DND-41 (cell line): Measurements from ENCODE around the gene CLNK.

Experiments
- ATAC-seq: fragments of 200-7000 bp; cut with Tn5 transposase; 3 replicates; pipeline ENCODE4 v1.9.1; 2021; ENCODE audit warnings: low read depth; ENCODE audit not compliant: insufficient read depth
- DNase-seq: peaks from one replicate; pipeline ENCODE4 v3.0.0-alpha.2; 2020
- H2AFZ ChIP-seq: 2 replicates; pipeline ENCODE4 v1.6.0; 2012; ENCODE audit warnings: low read depth, low read length
- H3K27ac ChIP-seq: 2 replicates; pipeline ENCODE4 v1.5.1; 2012; ENCODE audit warnings: low read length, inconsistent platforms
- H3K27me3 ChIP-seq: fragments of 200-600 bp; sonication (generic); 2 replicates; pipeline ENCODE4 v1.6.0; 2012; ENCODE audit warnings: low read length, mild to moderate bottlenecking, inconsistent platforms; ENCODE audit not compliant: insufficient read depth, poor library complexity
- H3K36me3 ChIP-seq: 2 replicates; pipeline ENCODE4 v1.5.1; 2012; ENCODE audit warnings: low read length, inconsistent platforms; ENCODE audit not compliant: insufficient read depth
- H3K4me1 ChIP-seq: 2 replicates; pipeline ENCODE4 v1.5.1; 2012; ENCODE audit warnings: mild to moderate bottlenecking, low read length; ENCODE audit not compliant: insufficient read depth
- H3K4me2 ChIP-seq: 2 replicates; pipeline ENCODE4 v1.6.0; 2012; ENCODE audit warnings: mild to moderate bottlenecking, moderate library complexity, low read length, inconsistent platforms; ENCODE audit not compliant: insufficient read depth
- H3K4me3 ChIP-seq, 2 experiments: fragments of 200-600 bp in 1 of 2; shearing (Covaris generic) in 1 of 2; 2 replicates each; pipeline ENCODE4 v1.5.1; 2012 to 2016; ENCODE audit warnings: inconsistent platforms in 2 of 2, low read length in 2 of 2, mild to moderate bottlenecking in 2 of 2, low read depth in 1 of 2, moderate library complexity in 1 of 2
- H3K79me2 ChIP-seq: 2 replicates; pipeline ENCODE4 v1.6.0; 2012; ENCODE audit warnings: low read length, inconsistent platforms; ENCODE audit not compliant: insufficient read depth
- H3K9ac ChIP-seq: 2 replicates; pipeline ENCODE4 v1.6.0; 2012; ENCODE audit warnings: low read depth, mild to moderate bottlenecking, inconsistent platforms, low read length, moderate library complexity
- H3K9me3 ChIP-seq: 2 replicates; pipeline ENCODE4 v1.5.1; 2012; ENCODE audit warnings: low read length, moderate library complexity, mild to moderate bottlenecking, inconsistent platforms; ENCODE audit not compliant: insufficient read depth, severe bottlenecking
- H4K20me1 ChIP-seq: 2 replicates; pipeline ENCODE4 v1.6.0; 2012; ENCODE audit warnings: low read length; ENCODE audit not compliant: insufficient read depth
- EZH2 ChIP-seq: IDR thresholded peaks from 3 replicates; pipeline ENCODE4 v1.6.1; 2012; ENCODE audit warnings: borderline replicate concordance, low read depth, mild to moderate bottlenecking, moderate library complexity, low read length, inconsistent platforms; ENCODE audit not compliant: severe bottlenecking
- TF ChIP-seq, protein P1 (sequence below): IDR thresholded peaks from 2 replicates; pipeline ENCODE4 v1.5.1; 2012; ENCODE audit warnings: borderline replicate concordance, low read length, moderate library complexity, mild to moderate bottlenecking; ENCODE audit not compliant: poor library complexity, severe bottlenecking; ENCODE audit errors: extremely low read depth

The CLNK gene

DNA sequence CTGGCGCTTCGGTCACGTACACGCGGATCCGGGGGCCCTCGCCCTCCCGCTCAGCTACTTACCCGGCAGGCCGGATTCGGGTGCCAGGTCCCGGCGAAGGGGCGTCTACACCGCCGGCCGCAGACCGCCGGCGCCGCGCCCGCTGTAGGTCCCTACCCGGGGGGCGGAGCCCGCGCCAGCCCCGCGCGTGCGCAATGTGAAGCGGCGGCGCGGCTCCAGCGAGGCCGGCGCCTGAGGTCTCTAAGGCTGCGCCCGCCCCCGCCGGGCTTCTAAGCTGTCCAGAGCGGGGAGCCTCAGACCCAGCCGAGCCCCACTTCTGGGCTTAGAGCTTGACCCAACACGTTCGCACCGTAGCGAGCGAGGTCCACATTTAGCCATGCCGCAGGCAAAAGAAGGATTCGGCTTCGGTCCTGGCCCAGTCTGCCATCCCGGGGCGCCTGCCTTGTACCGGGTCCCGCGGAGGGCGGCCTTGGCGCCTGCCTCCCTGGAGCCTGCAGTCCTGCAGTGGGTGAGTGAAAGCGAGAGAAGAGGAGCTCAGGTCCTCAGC is 227.2 kb downstream of the CLNK start, which contains the start of gene ZNF518B:
ZNF518B (minus strand) TSS at position 172 of the 547 bp plus-strand sequence. CDS start 11,098 bp downstream, outside the sequence.
- no peaks in the 10 kb centered on the region for H3K9me3 ChIP-seq
- H3K27ac ChIP-seq = no peak within 1 kb of the TSS
- H3K79me2 ChIP-seq = no peaks in the 10 kb centered on the region
- H3K9ac ChIP-seq = no peak within 1 kb of the TSS
- H3K4me3 ChIP-seq = no peak within 1 kb of the TSS
- TF ChIP-seq, protein P1, sequence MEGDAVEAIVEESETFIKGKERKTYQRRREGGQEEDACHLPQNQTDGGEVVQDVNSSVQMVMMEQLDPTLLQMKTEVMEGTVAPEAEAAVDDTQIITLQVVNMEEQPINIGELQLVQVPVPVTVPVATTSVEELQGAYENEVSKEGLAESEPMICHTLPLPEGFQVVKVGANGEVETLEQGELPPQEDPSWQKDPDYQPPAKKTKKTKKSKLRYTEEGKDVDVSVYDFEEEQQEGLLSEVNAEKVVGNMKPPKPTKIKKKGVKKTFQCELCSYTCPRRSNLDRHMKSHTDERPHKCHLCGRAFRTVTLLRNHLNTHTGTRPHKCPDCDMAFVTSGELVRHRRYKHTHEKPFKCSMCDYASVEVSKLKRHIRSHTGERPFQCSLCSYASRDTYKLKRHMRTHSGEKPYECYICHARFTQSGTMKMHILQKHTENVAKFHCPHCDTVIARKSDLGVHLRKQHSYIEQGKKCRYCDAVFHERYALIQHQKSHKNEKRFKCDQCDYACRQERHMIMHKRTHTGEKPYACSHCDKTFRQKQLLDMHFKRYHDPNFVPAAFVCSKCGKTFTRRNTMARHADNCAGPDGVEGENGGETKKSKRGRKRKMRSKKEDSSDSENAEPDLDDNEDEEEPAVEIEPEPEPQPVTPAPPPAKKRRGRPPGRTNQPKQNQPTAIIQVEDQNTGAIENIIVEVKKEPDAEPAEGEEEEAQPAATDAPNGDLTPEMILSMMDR = no peak
- TF ChIP-seq EZH2 = no peak
- DNase-seq (peak; percentile 59), ATAC-seq (peak; percentile 87)
- H3K4me2 ChIP-seq = no peak within 1 kb of the TSS
- H3K36me3 ChIP-seq = no peaks in the 10 kb centered on the region
- no peaks in the 10 kb centered on the region for H4K20me1 ChIP-seq
- no peaks in the 10 kb centered on the region for H3K4me1 ChIP-seq
- no peaks in the 10 kb centered on the region for H3K27me3 ChIP-seq
- H2AFZ ChIP-seq = no peak within 1 kb of the TSS

DNA sequence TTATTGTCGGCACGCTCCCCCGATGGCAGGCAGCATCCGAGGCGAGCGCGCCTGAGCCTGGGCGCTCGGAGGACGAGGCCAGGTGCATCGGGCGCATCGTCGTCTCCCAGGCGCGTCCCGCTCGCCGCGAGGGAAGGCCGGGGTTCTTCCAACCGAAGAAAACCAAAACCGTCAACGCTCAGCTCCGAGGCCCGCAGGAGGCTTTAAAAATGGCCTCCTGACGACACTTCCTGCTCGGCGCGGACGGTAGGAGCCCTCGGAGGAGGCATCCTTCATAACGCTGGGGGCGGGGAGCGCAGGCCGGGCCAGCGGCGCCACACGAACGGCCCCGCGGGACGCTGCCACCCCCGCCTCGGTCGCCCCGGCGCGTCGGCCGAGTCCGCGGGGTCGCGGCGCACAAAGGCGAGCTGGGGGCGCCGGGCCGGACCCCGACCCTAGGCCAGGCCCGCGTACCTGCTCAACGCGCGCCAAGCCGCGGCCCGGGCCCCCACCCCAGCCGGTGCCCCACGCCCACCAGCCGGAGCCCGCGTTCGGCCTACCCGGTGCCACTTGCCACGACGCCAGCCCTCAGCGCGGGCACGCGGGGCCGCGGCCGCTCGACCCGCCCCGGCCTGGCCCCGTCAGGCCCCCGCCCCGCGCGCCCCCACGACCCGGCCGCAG is 227.8 kb downstream of the CLNK start:
- no peak overlapping the region for H2AFZ ChIP-seq
- H3K4me2 ChIP-seq = no peak overlapping the region
- H3K4me3 ChIP-seq = no peak overlapping the region
- H3K27ac ChIP-seq = no peak overlapping the region
- DNase-seq (no peak), ATAC-seq (no peak)
- TF ChIP-seq, protein P1 = no peak
- TF ChIP-seq EZH2 = no peak
- no peak overlapping the region for H3K9ac ChIP-seq
- H4K20me1 ChIP-seq = no peaks in the 10 kb centered on the region
- no peaks in the 10 kb centered on the region for H3K27me3 ChIP-seq
- no peaks in the 10 kb centered on the region for H3K9me3 ChIP-seq
- H3K4me1 ChIP-seq = no peaks in the 10 kb centered on the region
- H3K36me3 ChIP-seq = no peaks in the 10 kb centered on the region
- H3K79me2 ChIP-seq = no peaks in the 10 kb centered on the region

DNA sequence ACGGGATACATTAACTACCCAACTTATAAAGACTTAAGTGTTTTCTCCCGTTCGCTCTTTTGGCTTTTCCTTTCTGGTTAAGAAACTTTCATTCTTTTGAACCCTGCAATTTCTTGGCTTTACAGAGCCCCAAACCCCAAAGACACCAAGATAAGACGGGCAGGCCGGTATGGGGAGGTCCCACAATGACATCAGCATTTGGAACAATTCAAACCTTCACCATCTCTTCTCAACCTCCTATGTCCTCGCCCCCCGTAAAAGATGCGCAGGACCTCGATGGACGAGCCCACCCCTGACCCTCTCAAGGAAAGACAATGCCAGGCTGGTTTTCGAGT is 228.3 kb downstream of the CLNK start:
- H2AFZ ChIP-seq = no peak overlapping the region
- no peak overlapping the region for H3K4me2 ChIP-seq
- H4K20me1 ChIP-seq = no peaks in the 10 kb centered on the region
- no peaks in the 10 kb centered on the region for H3K9me3 ChIP-seq
- no peaks in the 10 kb centered on the region for H3K36me3 ChIP-seq
- no peak for DNase-seq
- no peaks in the 10 kb centered on the region for H3K79me2 ChIP-seq
- H3K27ac ChIP-seq = no peak overlapping the region
- ATAC-seq = no peak
- TF ChIP-seq EZH2 = no peak
- TF ChIP-seq, protein P1 = no peak
- no peaks in the 10 kb centered on the region for H3K27me3 ChIP-seq
- no peak overlapping the region for H3K4me3 ChIP-seq
- no peaks in the 10 kb centered on the region for H3K4me1 ChIP-seq
- no peak overlapping the region for H3K9ac ChIP-seq
